Stomach (tissue), 4 donors: ENCODE data around the gene PRDM16.

ENCODE experiments used
- CTCF ChIP-seq, 7 experiments: fragments of 450-650 bp in 4 of 7; fragments of 200-600 bp in 3 of 7; sonication (generic) in 3 of 7; IDR thresholded peaks; one replicate each; pipeline ENCODE4 v1.5.1; 2016 to 2019; ENCODE audit warnings: antibody characterized with exemption in 7 of 7, control low read depth in 2 of 7, mild to moderate bottlenecking in 1 of 7
- POLR2AphosphoS5 ChIP-seq, 3 donors: sonication (generic); formaldehyde crosslinking; IDR thresholded peaks; one replicate each; pipeline ENCODE4 v1.6.1; 2016; ENCODE audit warnings: antibody characterized with exemption in 3 of 3

GRCh38 chr1:3274972-3275371 is 206.0 kb downstream of the PRDM16 start:
- TF ChIP-seq CTCF (IDR thresholded peaks at IDR 0.05): no peak
- no peak for TF ChIP-seq POLR2AphosphoS5 (IDR thresholded peaks at IDR 0.05)
